MM.1S (cell line): ENCODE results near the gene THUMPD1.
"Not testable (repeated sequence)": the region's sequence is repeated elsewhere in the genome, so short reads cannot be mapped to it uniquely, and the experiment has no call there.

Source experiments
- DNase-seq: peaks from one replicate; pipeline ENCODE4 v3.0.0-alpha.2; 2015
- H2AFZ ChIP-seq: fragments of 300-600 bp; sonication (generic); 2 replicates; pipeline ENCODE4 v1.6.0; 2016; ENCODE audit warnings: antibody characterized with exemption, low read length
- H3F3A ChIP-seq: fragments of 300-600 bp; sonication (generic); 2 replicates; pipeline ENCODE4 v1.6.1; 2016; ENCODE audit warnings: mild to moderate bottlenecking, antibody characterized with exemption, low read length, moderate library complexity, mixed read lengths; ENCODE audit not compliant: insufficient read depth
- H3K27ac ChIP-seq: fragments of 300-600 bp; sonication (generic); 2 replicates; pipeline ENCODE4 v1.5.1; 2016; ENCODE audit warnings: mild to moderate bottlenecking, low read length
- H3K27me3 ChIP-seq: fragments of 300-600 bp; sonication (generic); replicated peaks from 2 replicates; pipeline ENCODE4 v1.6.0; 2016; ENCODE audit warnings: low read length; ENCODE audit not compliant: insufficient read depth
- H3K36me3 ChIP-seq: fragments of 300-600 bp; sonication (generic); replicated peaks from 2 replicates; pipeline ENCODE4 v1.6.1; 2016; ENCODE audit warnings: mild to moderate bottlenecking, low read length, mixed read lengths; ENCODE audit not compliant: insufficient read depth
- H3K4me1 ChIP-seq: fragments of 300-600 bp; sonication (generic); 2 replicates; pipeline ENCODE4 v1.6.1; 2016; ENCODE audit warnings: low read length, mixed read lengths
- H3K4me2 ChIP-seq: fragments of 300-600 bp; sonication (generic); 2 replicates; pipeline ENCODE4 v1.6.0; 2016; ENCODE audit warnings: low read depth, low read length
- H3K4me3 ChIP-seq: fragments of 300-600 bp; sonication (generic); 2 replicates; pipeline ENCODE4 v1.5.1; 2016; ENCODE audit warnings: low read length, mixed read lengths
- H3K79me2 ChIP-seq: fragments of 300-600 bp; sonication (generic); 2 replicates; pipeline ENCODE4 v1.6.1; 2016; ENCODE audit warnings: mixed run types, low read length, mixed read lengths
- H3K9ac ChIP-seq: fragments of 300-600 bp; sonication (generic); 2 replicates; pipeline ENCODE4 v1.6.1; 2016; ENCODE audit warnings: low read length, mixed read lengths
- H3K9me2 ChIP-seq: fragments of 300-600 bp; sonication (generic); replicated peaks from 2 replicates; pipeline ENCODE4 v1.6.1; 2016; ENCODE audit warnings: mild to moderate bottlenecking, low read length, mixed read lengths; ENCODE audit not compliant: insufficient read depth
- H3K9me3 ChIP-seq: fragments of 300-600 bp; sonication (generic); replicated peaks from 2 replicates; pipeline ENCODE4 v1.6.1; 2016; ENCODE audit warnings: mild to moderate bottlenecking, low read length, mixed read lengths; ENCODE audit not compliant: insufficient read depth
- H4K20me1 ChIP-seq: fragments of 300-600 bp; sonication (generic); 2 replicates; pipeline ENCODE4 v1.6.1; 2016; ENCODE audit warnings: mild to moderate bottlenecking, low read length, moderate library complexity, mixed read lengths; ENCODE audit not compliant: insufficient read depth
- EZH2 ChIP-seq: fragments of 300-600 bp; sonication (generic); optimal IDR thresholded peaks from 2 replicates; pipeline ENCODE3; 2017; ENCODE audit warnings: low read depth, mild to moderate bottlenecking, antibody characterized with exemption, low read length, mixed read lengths
- EZH2phosphoT487 ChIP-seq: fragments of 300-600 bp; sonication (generic); IDR thresholded peaks from 2 replicates; pipeline ENCODE4 v1.6.1; 2018; ENCODE audit warnings: antibody characterized with exemption, low read length
- TF ChIP-seq, protein P1 (sequence below): fragments of 300-600 bp; sonication (generic); IDR thresholded peaks from 2 replicates; pipeline ENCODE4 v1.5.1; 2016; ENCODE audit warnings: antibody characterized with exemption, low read length, mixed read lengths

The THUMPD1 gene

GRCh38 chr16:20760346-20760745 is 18.7 kb upstream of the THUMPD1 start:
- TF ChIP-seq, protein P1, sequence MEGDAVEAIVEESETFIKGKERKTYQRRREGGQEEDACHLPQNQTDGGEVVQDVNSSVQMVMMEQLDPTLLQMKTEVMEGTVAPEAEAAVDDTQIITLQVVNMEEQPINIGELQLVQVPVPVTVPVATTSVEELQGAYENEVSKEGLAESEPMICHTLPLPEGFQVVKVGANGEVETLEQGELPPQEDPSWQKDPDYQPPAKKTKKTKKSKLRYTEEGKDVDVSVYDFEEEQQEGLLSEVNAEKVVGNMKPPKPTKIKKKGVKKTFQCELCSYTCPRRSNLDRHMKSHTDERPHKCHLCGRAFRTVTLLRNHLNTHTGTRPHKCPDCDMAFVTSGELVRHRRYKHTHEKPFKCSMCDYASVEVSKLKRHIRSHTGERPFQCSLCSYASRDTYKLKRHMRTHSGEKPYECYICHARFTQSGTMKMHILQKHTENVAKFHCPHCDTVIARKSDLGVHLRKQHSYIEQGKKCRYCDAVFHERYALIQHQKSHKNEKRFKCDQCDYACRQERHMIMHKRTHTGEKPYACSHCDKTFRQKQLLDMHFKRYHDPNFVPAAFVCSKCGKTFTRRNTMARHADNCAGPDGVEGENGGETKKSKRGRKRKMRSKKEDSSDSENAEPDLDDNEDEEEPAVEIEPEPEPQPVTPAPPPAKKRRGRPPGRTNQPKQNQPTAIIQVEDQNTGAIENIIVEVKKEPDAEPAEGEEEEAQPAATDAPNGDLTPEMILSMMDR, result no peak
- TF ChIP-seq EZH2phosphoT487 (no peak), EZH2 (no peak)
- no peak overlapping the region for H3K4me2 ChIP-seq

DNA sequence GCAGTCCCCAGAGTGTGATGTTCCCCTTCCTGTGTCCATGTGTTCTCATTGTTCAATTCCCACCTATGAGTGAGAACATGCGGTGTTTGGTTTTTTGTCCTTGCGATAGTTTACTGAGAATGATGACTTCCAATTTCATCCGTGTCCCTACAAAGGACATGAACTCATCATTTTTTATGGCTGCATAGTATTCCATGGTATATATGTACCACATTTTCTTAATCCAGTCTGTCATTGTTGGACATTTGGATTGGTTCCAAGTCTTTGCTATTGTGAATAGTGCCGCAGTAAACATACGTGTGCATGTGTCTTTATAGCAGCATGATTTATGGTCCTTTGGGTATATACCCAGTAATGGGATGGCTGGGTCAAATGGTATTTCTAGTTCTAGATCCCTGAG is 14.2 kb upstream of the THUMPD1 start:
- H3K9me3 ChIP-seq, H3K79me2 ChIP-seq, H3K4me2 ChIP-seq, H2AFZ ChIP-seq, H3K9ac ChIP-seq, DNase-seq, H3K4me1 ChIP-seq, H3K36me3 ChIP-seq, H3K9me2 ChIP-seq, H4K20me1 ChIP-seq, H3K4me3 ChIP-seq, H3F3A ChIP-seq, H3K27me3 ChIP-seq, H3K27ac ChIP-seq: not testable (repeated sequence)

More at GRCh38 chr16:20760346-20760745, 18.7 kb upstream of the THUMPD1 start:
- H3K36me3 ChIP-seq, result no peaks in the 10 kb centered on the region
- H3K4me1 ChIP-seq, result peaks cover 6% of the 10 kb centered on the region
- no peak overlapping the region for H3K4me3 ChIP-seq
- H4K20me1 ChIP-seq, result no peaks in the 10 kb centered on the region
- H3K9me3 ChIP-seq, result no peaks in the 10 kb centered on the region
- no peak overlapping the region for H3K27ac ChIP-seq
- no peaks in the 10 kb centered on the region for H3K79me2 ChIP-seq
- peaks cover 5% of the 10 kb centered on the region; the same call in 1 of the 2 replicates for H3F3A ChIP-seq
- no peaks in the 10 kb centered on the region for H3K9me2 ChIP-seq
- H3K27me3 ChIP-seq, result no peaks in the 10 kb centered on the region
- H2AFZ ChIP-seq, result no peak overlapping the region
- DNase-seq, result no peak
- H3K9ac ChIP-seq, result no peak overlapping the region

GRCh38 chr16:20755238-20755637 is 13.6 kb upstream of the THUMPD1 start:
- Histone ChIP-seq H3K9me3 (no peaks in the 10 kb centered on the region), H3K36me3 (no peaks in the 10 kb centered on the region), H3K4me3 (no peak overlapping the region), H3K4me1 (no peaks in the 10 kb centered on the region), H3K9me2 (no peaks in the 10 kb centered on the region), H3K27ac (no peak overlapping the region), H4K20me1 (no peaks in the 10 kb centered on the region), H3K79me2 (no peaks in the 10 kb centered on the region), H2AFZ (no peak overlapping the region), H3K27me3 (no peaks in the 10 kb centered on the region), H3F3A (no peaks in the 10 kb centered on the region), H3K4me2 (no peak overlapping the region), H3K9ac (no peak overlapping the region)
- TF ChIP-seq, protein P1, result no peak
- TF ChIP-seq EZH2 (no peak), EZH2phosphoT487 (no peak)
- no peak for DNase-seq

DNA sequence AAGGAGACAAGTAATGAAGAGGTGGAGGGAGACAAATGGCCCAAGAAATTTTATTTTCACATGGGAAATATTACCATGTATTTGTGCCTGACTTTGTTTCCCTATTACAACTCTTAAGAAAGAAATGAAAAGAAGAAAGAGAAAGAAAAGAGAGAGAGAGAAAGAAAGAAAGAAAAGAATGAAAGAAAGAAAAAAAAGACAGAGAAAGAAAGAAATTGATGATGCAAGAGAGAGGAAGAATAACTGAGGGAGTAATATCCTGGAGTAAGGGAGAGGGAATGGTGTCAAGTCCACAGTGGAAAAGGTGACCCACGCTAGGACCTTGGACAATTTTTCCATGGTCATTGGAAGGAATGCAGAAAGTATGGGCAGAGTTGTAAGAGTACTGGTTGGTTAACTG is 12.1 kb upstream of the THUMPD1 start:
- Histone ChIP-seq H3F3A (no peaks in the 10 kb centered on the region), H3K9me2 (no peaks in the 10 kb centered on the region), H3K27ac (no peak overlapping the region), H3K36me3 (no peaks in the 10 kb centered on the region), H4K20me1 (no peaks in the 10 kb centered on the region), H3K9me3 (no peaks in the 10 kb centered on the region), H3K4me1 (no peaks in the 10 kb centered on the region), H3K27me3 (no peaks in the 10 kb centered on the region), H3K4me2 (no peak overlapping the region), H3K79me2 (no peaks in the 10 kb centered on the region), H3K4me3 (no peak overlapping the region), H2AFZ (no peak overlapping the region), H3K9ac (no peak overlapping the region)
- no peak for TF ChIP-seq EZH2
- DNase-seq, result no peak
